Measurements from ENCODE around the gene GREB1L. TPM values are rescaled to one million over a fixed set of nuclear protein-coding genes. Genes with fewer than 3 reads are reported as not detected.

The GREB1L gene
- total and polyA plus RNA-seq, 2 experiments from 2014 or later = 1.9 to 3.0 TPM

- H2AFZ ChIP-seq = no peak overlapping the region
- H3K4me3 ChIP-seq = no peak overlapping the region
- no peak overlapping the region for H3K27ac ChIP-seq
- no peak overlapping the region for H3K9ac ChIP-seq
- H3K9me3 ChIP-seq (ENCODE audit: low read depth) = no peaks in the 10 kb centered on the region
- H3K27me3 ChIP-seq (replicated peaks; ENCODE audit: insufficient read depth) = no peaks in the 10 kb centered on the region
- no peak overlapping the region for H3K4me2 ChIP-seq (ENCODE audit: unreplicated experiment)
- no peaks in the 10 kb centered on the region; the same call in 1 of the 2 replicates for H3K4me1 ChIP-seq (ENCODE audit: insufficient read depth)
- no peaks in the 10 kb centered on the region for H3K79me2 ChIP-seq (ENCODE audit: insufficient read depth)
- no peak for DNase-seq
- H3K36me3 ChIP-seq (ENCODE audit: low read depth) = no peaks in the 10 kb centered on the region
- H3F3A ChIP-seq (ENCODE audit: insufficient read depth) = no peaks in the 10 kb centered on the region
- in situ Hi-C loops (cut with MboI) = no loop called here
- no peaks in the 10 kb centered on the region for H4K20me1 ChIP-seq (ENCODE audit: insufficient read depth)
- TF ChIP-seq EZH2 (IDR thresholded peaks at IDR 0.05; ENCODE audit: insufficient read depth, poor library complexity, severe bottlenecking) (no peak), EZH2phosphoT487 (IDR thresholded peaks at IDR 0.05; ENCODE audit: insufficient read depth, low read depth) (no peak)
- WGBS, 2 experiments (ENCODE audit: low coverage in 1 of 2, low lambda C conversion rate in 2 of 2, missing lambda C conversion rate in 2 of 2) = 88 to 100% methylated on average over 1 of the region's 1 CpG
- H3K9me2 ChIP-seq (ENCODE audit: insufficient read depth) = no peaks in the 10 kb centered on the region
These were observed 162.4 kb downstream of the GREB1L start for GRCh38 chr18:21404426-21404825.

- in situ Hi-C loops (cut with MboI) = no loop called here
- Histone ChIP-seq H3K9ac (no peak overlapping the region), H3K36me3 (ENCODE audit: low read depth) (no peaks in the 10 kb centered on the region), H4K20me1 (ENCODE audit: insufficient read depth) (no peaks in the 10 kb centered on the region), H3K9me2 (ENCODE audit: insufficient read depth) (no peaks in the 10 kb centered on the region), H3K79me2 (ENCODE audit: insufficient read depth) (no peaks in the 10 kb centered on the region), H3K4me2 (ENCODE audit: unreplicated experiment) (no peak overlapping the region), H3F3A (ENCODE audit: insufficient read depth) (no peaks in the 10 kb centered on the region), H3K4me1 (ENCODE audit: insufficient read depth) (no peaks in the 10 kb centered on the region; the same call in 1 of the 2 replicates), H3K27me3 (replicated peaks; ENCODE audit: insufficient read depth) (no peaks in the 10 kb centered on the region), H3K9me3 (ENCODE audit: low read depth) (no peaks in the 10 kb centered on the region), H3K4me3 (no peak overlapping the region), H2AFZ (no peak overlapping the region), H3K27ac (no peak overlapping the region)
- TF ChIP-seq EZH2 (IDR thresholded peaks at IDR 0.05; ENCODE audit: insufficient read depth, poor library complexity, severe bottlenecking) (no peak), EZH2phosphoT487 (IDR thresholded peaks at IDR 0.05; ENCODE audit: insufficient read depth, low read depth) (no peak)
- peak; percentile 57 for DNase-seq
- 77 to 86% methylated on average over 3 of the region's 3 CpGs for WGBS, 2 experiments (ENCODE audit: low coverage in 1 of 2, low lambda C conversion rate in 2 of 2, missing lambda C conversion rate in 2 of 2)
These were observed 164.1 kb downstream of the GREB1L start for GRCh38 chr18:21406116-21406515.

- Histone ChIP-seq H3K4me1 (ENCODE audit: insufficient read depth) (no peaks in the 10 kb centered on the region; the same call in 1 of the 2 replicates), H3K9ac (no peak overlapping the region), H3K4me3 (no peak overlapping the region), H3K4me2 (ENCODE audit: unreplicated experiment) (no peak overlapping the region), H3K9me3 (ENCODE audit: low read depth) (no peaks in the 10 kb centered on the region), H4K20me1 (ENCODE audit: insufficient read depth) (no peaks in the 10 kb centered on the region), H3K27ac (no peak overlapping the region), H3K36me3 (ENCODE audit: low read depth) (no peaks in the 10 kb centered on the region), H2AFZ (no peak overlapping the region), H3K79me2 (ENCODE audit: insufficient read depth) (no peaks in the 10 kb centered on the region), H3K27me3 (replicated peaks; ENCODE audit: insufficient read depth) (no peaks in the 10 kb centered on the region), H3F3A (ENCODE audit: insufficient read depth) (no peaks in the 10 kb centered on the region), H3K9me2 (ENCODE audit: insufficient read depth) (no peaks in the 10 kb centered on the region)
- no peak for TF ChIP-seq EZH2 (IDR thresholded peaks at IDR 0.05; ENCODE audit: insufficient read depth, poor library complexity, severe bottlenecking)
- no peak for TF ChIP-seq EZH2phosphoT487 (IDR thresholded peaks at IDR 0.05; ENCODE audit: insufficient read depth, low read depth)
- 96 to 100% methylated on average over 3 of the region's 3 CpGs for WGBS, 2 experiments (ENCODE audit: low coverage in 1 of 2, low lambda C conversion rate in 2 of 2, missing lambda C conversion rate in 2 of 2)
- no peak for DNase-seq
- in situ Hi-C loops (cut with MboI) = no loop called here
These were observed 166.6 kb downstream of the GREB1L start for GRCh38 chr18:21408681-21409080.

GRCh38 chr18:21433436-21433835 lies 191.4 kb downstream of the GREB1L start:
- in situ Hi-C loops (cut with MboI) = loop anchor here (25.0 kb wide), 1 partner anchor 221 kb away; no protein-coding TSS in a partner anchor
- H2AFZ ChIP-seq = no peak overlapping the region
- no peaks in the 10 kb centered on the region for H3K79me2 ChIP-seq (ENCODE audit: insufficient read depth)
- H3K4me2 ChIP-seq (ENCODE audit: unreplicated experiment) = no peak overlapping the region
- no peaks in the 10 kb centered on the region for H3K27me3 ChIP-seq (replicated peaks; ENCODE audit: insufficient read depth)
- H3K4me1 ChIP-seq (ENCODE audit: insufficient read depth) = peaks cover 12% of the 10 kb centered on the region
- no peaks in the 10 kb centered on the region for H3K36me3 ChIP-seq (ENCODE audit: low read depth)
- TF ChIP-seq EZH2phosphoT487 (IDR thresholded peaks at IDR 0.05; ENCODE audit: insufficient read depth, low read depth) (no peak), EZH2 (IDR thresholded peaks at IDR 0.05; ENCODE audit: insufficient read depth, poor library complexity, severe bottlenecking) (no peak)
- no peak overlapping the region for H3K4me3 ChIP-seq
- no peaks in the 10 kb centered on the region for H3K9me3 ChIP-seq (ENCODE audit: low read depth)
- H3K9ac ChIP-seq = no peak overlapping the region
- peaks cover 11% of the 10 kb centered on the region for H3F3A ChIP-seq (ENCODE audit: insufficient read depth)
- H3K27ac ChIP-seq = no peak overlapping the region
- no peaks in the 10 kb centered on the region for H4K20me1 ChIP-seq (ENCODE audit: insufficient read depth)
- H3K9me2 ChIP-seq (ENCODE audit: insufficient read depth) = no peaks in the 10 kb centered on the region
- peak; percentile 45 for DNase-seq
- 46 to 73% methylated on average over 1 of the region's 1 CpG for WGBS, 2 experiments (ENCODE audit: low coverage in 1 of 2, low lambda C conversion rate in 2 of 2, missing lambda C conversion rate in 2 of 2)

Data from GM23248 (cell line).